Eye (tissue), 1 donor: ENCODE measurements around the gene KLRK1.
"Not testable (repeated sequence)": the region's sequence is repeated elsewhere in the genome, so short reads cannot be mapped to it uniquely, and the experiment has no call there.

Source experiments
- DNase-seq: peaks from one replicate; pipeline ENCODE4 v3.0.0-alpha.2; 2015

The KLRK1 gene

DNA sequence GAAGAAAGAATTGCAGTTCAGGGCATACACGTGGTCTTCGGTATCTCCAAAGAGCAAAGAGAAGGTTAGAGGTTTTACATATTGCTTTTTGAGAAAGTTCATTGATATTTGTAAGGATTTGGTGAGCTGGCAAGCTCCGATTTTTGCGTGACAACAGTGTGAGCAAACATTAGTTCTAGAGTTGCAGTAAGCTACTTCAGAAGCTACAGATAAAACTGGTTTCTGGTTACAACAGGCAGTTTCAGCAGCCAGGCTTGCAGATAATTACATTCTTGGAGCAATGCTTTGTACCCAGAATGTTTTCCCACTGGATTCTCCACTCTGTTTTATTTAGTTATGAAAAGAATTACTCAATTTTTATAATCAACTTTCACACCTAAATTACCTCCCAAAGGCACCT is 28.2 kb downstream of the KLRK1 start:
- no peak for DNase-seq

DNA sequence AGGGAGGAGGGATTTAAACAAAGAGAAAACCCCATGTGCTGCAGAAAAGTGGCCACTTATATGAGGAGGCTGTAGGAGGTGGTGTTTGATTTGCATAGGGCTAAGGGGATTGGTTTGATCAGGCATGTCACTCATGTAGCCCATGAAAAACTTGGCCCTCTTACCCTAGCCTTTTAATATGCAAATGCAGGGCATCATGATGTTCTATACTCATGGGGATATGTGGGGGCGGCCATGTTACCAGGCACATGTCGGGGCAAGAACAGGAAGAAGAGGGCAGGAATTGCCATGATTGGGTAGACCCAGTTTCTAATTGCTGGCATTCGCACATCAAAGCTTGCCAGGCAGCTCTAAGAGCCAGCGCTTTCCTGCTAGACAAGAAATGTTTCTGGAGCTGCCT is 28.8 kb downstream of the KLRK1 start:
- no peak for DNase-seq

DNA sequence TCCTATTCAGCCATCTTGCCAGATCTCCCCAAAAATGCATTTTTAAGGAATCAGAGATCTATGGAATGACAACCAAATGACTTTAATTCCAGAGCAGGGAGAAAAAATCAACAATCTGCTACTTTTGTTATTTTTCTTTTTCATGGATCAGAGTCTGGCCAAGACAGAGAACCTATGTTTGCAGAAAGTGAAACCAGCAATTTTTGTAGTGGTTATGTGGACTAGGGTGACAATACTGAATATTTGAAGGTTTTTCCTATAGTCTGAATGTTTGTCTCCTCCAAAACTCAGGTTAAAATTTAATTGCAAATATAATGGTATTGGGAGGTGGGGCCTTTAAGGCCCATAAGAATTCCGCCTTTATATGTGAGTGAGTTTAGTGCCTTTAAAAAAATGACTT is 30.9 kb downstream of the KLRK1 start:
- no peak for DNase-seq

DNA sequence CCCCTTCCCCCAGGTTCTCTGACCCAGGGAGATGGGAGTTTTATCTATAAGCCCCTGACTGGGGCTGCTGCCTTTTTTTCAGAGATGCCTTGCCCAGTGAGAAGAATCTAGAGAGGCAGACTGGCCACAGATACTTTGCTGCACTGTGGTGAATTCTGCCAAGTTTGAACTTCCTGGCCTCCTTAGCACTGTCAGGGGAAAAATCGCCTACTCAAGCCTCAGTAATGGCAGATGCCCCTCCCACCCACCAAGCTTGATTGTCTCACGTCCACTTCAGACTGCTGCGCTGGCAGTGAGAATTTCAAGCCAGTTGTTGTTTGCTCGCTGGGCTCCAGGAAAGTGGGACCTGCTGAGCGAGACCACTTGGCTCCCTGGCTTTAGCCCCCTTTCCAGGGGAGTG is 31.7 kb downstream of the KLRK1 start:
- DNase-seq: no peak

DNA sequence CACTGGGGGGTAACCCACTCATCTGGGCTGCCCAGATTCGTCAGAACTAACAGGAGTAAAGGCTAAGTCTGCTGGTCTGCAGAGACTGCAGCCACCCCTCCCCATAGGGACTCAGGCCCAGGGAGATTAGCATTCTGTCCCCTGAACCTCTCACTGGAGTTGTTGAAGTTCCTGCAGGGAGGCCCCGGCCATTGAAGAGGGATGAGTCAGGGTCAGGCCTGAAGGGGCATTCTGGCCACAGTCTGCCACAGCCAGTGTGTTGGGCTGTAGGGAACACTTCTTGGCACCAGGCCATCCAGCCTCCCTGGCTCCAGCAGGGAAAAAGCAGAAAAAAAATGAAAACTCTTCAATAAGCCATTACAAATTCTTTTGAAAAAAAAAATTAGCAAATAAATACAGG is 35.3 kb downstream of the KLRK1 start:
- no peak for DNase-seq

DNA sequence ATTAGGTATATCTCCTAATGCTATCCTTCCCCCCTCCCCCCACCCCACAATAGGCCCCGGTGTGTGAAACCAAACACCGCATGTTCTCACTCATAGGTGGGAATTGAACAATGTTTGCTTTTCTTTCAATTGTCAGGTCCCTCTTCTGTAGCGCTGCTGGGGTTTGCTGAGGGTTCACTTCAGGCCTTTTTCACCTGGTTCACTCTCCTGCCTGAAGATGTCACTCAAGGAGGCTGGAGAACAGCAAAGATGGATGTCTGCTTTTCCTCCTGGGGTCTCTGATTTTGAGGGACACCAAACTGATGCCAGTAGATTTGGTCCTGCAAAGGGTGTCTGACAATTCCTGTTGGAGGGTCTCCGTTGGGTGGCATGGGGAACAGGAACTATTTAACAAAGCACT is 35.8 kb downstream of the KLRK1 start:
- no peak for DNase-seq

DNA sequence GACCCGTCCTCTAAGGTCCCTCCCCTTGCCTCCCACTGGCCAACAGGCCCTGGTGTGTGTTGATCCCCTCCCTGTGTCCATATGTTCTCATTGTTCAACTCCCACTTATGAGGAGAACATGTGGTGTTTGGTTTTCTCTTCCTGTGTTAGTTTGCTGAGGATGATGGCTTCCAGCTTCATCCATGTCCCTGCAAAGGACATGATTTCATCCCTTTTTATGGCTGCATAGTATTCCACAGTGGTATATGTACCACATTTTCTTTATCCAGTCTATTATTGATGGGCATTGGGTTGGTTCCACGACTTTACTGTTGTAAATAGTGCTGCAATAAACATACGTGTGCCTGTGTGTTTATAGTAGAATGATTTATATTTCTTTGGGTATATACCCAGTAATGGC is 38.4 kb downstream of the KLRK1 start:
- not testable (repeated sequence) for DNase-seq

DNA sequence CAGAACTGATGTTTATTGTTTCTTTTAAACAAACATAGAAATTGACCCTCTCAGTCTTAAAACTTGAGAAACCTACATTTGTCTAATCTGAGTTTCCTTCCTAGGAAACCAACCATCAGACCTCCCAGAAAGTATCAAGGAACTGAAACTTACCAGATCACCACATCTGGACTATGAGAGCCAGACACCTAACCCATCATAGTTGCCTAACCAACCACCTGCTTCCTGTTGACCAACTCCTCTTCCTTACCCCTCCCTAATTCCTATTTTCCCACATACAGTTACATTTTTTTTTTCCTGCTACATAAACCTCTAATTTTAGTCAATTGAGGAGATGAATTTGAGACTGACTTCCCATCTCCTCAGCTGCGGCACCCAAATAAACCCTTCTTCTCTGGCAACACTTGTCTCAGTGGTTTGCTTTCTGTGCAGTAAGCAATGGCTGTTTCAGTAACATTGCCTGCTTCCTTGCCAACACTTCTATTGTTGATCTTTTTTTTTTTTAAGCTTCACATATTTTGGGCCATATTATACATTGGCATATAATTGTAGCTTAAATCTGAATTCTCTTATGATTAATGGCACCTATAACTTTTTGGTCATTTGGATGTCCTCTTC is 47.8 kb downstream of the KLRK1 start:
- no peak for DNase-seq

DNA sequence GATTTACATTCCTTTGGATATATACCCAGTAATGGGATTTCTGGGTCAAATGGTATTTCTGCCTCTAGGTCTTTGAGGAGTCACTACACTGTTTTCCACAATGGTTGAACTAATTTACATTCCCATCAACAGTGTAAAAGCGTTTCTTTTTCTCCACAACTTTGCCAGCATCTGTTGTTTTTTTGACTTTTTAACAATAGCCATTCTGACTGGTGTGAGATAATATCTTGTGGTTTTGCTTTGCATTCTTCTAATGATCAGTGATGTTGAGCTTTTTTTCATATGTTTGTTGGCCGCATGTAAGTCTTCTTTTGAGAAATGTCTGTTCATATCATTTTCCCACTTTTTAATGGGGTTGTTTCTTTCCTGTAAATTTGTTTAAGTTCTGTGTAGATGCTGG is 48.9 kb downstream of the KLRK1 start:
- DNase-seq: not testable (repeated sequence)

DNA sequence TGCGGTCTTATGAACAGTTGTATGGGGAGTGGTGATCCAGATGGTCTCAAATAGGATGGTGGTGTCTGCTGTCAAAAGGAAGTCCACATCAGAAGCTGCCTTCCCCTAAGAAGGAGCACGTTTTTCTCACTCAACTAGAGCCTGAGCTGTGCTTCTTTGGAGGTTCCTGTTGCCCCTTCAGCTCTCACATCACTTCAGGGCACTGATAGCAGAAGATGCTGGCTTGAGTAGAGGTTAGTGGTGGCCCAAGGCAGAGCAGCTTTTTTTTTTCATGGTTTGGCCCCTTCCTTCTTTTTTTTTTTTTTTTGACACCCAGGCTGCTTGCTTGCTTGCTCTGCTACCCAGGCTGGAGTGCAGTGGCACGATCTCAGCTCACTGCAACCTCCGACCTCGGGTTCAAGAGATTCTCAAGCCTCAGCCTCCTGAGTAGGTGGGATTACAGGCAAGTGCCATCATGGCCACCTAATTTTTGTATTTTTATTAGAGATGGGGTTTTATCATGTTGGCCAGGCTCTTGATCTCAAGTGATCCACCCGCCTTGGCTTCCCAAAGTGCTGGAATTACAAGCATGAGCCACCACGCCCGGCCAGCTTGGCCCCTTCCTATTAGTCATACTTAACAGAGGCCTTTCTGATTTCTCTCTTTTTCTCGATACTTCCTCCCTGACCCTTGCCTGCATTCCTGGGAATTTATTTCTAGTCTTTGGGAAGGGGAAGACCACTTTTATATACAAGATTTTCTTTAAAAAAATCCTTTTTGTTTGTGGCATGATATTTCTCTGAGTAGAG is 50.6 kb downstream of the KLRK1 start:
- DNase-seq: no peak

DNA sequence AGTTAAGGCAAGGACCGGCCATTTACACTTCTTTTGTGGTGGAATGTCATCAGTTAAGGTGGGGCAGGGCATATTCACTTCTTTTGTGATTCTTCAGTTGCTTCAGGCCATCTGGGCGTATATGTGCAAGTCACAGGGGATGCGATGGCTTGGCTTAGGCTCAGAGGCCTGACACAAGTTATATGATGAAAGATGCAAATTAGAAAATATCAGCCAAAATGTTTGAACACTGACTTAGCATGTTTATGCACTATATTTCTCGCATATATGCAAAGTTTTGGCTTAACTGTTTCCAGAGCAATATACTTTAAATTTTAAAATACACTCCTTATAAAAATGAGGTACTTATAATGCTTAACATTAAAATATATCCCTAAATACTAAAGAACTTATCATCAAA is 51.4 kb downstream of the KLRK1 start:
- not testable (repeated sequence) for DNase-seq

DNA sequence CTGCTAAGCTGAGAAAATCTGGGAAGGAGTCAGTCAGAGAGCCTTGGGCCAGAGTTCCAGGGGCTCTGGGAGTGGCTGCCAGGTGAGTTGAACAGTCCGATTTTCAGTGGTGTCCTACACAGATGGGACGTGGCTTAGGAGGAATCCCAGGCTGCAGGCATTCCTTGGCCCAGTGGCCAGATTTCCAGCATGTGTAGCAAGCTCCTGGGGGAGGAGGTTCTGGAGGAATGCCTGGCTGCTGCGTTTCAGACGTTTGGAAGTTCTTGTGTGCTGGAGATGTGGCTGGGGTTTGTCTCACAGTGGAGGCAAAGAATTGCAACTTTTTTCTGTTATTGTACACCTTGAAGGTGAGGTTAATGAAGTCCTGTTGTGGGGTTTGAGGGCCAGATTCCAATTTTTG is 53.6 kb downstream of the KLRK1 start:
- DNase-seq: not testable (repeated sequence)

DNA sequence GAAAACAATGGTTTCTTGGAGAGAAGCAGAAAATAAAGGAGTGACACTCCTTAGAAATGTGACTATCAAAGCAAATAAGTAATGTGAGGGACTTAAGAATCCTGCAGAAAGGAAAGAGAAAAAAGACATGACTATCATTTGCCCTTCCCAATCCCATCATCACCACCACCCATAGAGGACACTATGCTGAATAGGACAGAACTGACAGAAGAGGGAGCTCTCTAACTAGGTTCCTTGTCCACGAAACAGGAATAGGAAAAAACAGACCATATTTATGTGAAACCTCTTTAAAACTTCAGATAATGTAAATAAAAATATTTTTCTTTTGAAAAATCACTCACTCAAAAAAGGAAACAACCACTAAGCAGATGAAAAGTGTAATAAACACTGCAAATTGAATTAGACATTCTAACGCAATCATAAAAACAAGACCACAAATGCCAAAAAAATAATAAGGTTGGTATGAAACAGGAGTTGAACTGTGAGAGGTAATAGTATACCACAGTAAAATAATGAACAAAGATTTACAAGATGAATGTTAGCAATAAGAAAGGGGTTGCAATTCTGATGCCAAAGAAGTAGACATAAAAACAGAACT is 58.1 kb downstream of the KLRK1 start:
- DNase-seq: peak; percentile 62

DNA sequence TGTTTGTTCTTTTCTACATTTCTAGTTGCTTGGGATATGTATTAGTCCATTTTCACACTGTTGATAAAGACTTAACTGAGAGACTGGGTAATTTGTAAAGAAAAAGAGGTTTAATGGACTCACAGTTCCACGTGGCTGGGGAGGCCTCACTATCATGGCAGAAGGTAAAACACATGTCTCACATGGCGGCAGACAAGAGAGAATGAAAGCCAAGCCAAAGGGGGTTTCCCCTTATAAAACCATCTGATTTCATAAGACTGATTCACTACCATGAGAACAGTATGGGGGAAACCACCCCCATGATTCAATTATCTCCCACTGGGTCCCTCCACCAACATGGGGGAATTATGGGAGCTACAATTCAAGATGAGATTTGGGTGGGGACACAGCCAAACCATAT is 61.1 kb downstream of the KLRK1 start:
- not testable (repeated sequence) for DNase-seq
